HG02885 (cell line): Measurements from ENCODE around the gene BFSP1.

Experiments used
- ATAC-seq: cut with Tn5 transposase; IDR thresholded peaks from one replicate; pipeline ENCODE4 v1.9.1; 2021; ENCODE audit warnings: mild to moderate bottlenecking; ENCODE audit not compliant: unreplicated experiment, poor library complexity

BFSP1 gene

DNA sequence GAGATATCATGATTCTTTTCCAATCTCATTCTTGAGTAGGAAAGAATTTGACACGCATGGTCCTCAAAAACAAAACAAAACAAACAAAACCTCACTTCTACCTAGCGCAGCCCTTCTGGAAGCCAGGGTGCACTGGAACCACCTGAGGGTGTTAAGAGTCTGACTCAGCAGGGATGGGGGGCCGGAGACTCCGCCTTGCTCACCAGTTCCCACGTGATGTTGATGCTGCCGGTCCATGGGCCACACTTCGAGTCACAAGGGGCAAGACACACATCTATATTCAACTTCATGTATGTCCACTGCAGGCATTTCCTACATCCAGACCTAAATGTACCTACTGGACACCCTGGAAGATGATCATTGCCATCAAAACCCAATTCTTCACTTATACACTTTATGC, 30.4 kb downstream of the BFSP1 start:
- ATAC-seq, result no peak

DNA sequence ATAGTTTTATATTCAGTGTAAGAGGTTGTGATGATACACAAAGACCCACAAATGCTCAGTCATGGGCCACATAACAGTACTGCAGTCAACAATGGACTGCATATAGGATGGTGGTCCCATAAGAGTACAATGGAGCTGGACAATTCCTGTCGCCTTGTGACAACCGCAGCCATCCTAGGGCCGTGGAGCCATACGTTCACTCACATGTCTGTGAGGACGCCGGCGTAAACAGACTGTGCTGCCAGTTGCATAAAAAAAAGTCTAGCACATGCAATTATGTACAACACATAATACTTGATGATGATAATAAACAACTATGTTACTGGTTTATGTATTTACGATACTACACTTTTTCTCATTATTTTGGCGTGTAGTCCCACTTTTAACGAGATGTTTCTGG, 30.9 kb downstream of the BFSP1 start:
- ATAC-seq, result no peak

DNA sequence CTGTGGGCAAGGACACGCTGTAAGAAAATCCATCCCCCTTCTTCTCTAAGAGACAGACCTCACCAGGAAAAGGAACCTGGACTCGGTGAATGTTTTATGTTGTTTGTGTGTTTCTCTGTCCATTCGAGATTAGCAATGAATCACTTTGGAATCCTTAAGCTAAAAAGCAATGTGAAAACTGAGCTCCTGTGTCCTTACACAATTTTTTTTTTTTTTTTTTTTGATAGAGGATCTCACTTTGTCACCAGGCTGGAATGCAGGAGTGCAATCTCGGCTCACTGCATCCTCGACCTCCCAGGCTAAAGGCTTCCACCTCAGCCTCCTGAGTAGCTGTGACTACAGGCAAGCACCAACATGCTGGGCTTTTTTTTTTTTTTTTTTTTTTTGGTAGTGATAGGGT, 32.1 kb downstream of the BFSP1 start:
- ATAC-seq, result no peak

DNA sequence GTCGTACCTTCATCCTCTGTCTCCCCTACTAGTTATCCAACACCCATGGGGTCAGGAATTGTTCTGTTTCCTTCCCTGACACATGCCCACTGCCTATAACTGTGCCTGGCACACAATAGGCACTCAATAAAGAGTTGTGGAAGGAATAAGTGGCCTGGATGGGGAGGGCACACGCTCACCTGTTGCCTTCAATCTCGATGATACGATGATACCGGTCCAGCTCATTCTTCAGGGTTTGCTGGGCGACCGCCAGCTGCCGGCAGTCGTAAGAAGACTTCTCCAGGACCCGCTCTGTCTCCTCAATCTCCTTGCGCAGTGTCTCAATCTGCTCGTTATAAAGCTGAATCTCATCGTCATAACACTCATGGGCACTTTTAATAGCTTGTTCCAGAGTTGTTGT, 32.5 kb downstream of the BFSP1 start:
- ATAC-seq, result no peak

DNA sequence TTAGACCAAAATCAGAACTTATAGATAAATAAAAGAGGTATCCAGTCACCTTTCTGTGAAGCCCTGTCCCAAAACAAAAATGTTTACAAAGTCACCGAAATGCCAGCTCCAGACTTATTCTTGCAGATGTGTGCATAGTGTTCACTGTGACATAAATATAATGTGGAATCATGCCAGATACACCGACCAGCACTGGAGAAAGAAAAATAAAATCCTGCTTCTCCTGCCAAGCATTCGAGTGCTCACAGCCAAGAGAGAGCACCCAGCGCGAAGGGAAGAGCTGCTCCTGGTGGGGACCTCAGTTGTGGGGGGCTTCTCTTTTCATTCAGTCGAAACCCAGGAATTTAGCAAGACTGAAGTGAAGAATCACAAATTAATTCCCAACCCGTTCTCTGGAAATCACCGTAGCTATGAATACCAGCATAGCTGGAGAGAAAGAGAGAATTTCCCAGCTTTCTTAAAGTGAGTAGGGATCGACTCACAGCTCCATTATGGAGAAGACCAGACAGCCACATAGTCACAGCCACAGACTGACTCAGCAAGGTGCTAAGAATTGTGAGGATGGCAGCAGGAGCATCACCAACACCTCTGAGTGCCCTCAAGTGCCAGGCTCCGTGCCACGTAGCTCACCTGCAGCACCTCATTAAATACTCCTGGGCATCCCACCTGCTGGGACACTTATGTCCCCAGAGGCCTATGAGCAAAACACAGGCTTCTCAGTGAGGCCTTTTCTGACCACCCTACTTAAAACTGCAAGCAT, 33.2 kb downstream of the BFSP1 start:
- ATAC-seq, result no peak

DNA sequence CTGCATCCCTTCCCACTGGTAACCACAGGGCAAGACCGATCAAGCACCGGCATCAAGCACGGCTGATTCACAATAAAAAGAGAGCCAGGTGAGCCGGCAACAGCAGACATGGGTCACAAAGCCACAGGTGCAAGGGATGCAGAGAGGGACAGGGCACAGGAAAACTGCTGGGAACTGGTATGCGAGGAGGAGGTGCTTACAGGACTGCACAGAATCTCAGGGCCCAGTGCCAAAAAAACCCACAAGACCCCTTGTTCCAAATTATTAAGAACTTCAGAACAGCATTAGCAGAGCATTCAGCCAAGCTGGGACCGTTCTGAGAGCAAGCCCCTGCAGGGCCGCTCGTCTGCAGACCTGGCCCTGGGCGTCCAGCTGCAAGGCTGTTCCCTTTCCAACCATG, 35.4 kb downstream of the BFSP1 start:
- no peak for ATAC-seq

DNA sequence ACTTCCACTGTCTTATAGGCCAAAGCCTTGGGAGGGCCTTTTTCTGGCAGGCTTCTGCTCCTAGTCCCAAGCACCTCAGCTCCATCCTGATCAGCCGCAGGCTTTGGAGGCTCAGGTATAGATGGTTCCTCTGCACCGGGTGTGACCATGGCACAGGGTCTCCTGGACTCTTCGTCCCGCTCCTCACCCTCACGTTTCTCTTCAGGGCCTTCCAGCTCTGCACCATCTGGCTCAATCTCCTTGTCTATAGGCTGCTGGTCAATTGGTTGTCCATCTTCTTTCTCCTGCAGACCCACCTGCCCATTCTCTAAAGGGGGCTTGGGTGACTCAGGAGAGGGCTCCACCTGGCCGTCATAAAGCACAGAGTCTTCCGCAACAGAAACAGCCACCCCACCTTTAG, 37.0 kb downstream of the BFSP1 start:
- no peak for ATAC-seq

DNA sequence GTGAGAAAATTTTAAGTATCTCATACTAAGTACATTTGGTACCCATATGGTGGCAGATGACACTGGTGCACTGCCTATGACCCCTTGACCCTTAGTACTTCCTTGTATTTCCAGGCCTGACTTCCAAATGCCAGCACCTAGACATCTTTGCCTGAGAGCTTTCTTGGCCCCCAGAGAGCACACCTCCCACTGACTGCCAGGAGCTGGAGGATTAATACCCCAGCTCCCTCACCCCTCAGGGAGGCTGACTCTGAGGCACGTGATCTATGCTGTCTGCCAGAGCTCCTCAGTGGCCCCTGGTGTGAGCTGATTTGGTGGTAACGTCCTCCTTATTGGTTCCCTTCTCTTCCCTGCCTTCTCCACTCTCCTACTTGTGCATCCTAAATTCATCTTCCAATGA, 38.0 kb downstream of the BFSP1 start:
- no peak for ATAC-seq

DNA sequence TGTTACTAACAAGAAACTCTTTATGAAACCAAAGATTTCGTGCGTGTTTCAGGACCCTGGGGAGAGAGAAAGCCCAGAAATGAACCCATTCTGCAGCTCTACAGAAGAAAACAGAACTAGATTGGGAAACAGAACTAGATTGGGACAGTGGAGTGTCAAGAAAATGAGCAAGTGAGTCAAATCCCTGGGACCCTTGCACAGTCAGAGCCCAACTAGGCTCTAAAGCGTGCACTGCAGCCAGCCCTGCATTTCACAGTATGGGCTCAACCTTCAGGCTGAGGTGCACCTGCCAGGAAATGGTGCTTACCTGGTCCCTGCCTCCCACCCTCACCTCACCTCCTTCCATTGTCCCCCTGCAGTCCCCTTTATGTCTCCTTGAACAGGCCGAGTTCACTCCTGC, 39.7 kb downstream of the BFSP1 start:
- no peak for ATAC-seq

DNA sequence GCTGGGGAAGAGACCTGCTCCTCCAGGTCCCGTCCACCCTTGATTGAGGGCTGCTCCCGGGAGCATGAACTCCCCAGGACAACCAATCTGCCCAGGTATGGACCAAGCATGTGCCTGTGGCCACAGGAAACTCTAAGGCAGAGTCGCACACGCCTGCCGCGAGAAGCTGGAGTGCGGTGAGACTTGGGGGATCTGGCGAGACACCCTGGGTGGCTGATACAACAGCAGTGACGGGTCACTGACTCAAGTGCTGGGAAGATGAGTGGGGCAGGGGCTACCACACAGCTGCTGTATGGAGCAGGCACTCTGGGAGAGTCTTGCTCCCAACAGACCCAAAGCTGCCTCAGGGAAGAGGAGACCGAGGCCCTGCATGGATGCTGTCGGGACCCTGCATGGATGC, 40.1 kb downstream of the BFSP1 start:
- ATAC-seq, result no peak

DNA sequence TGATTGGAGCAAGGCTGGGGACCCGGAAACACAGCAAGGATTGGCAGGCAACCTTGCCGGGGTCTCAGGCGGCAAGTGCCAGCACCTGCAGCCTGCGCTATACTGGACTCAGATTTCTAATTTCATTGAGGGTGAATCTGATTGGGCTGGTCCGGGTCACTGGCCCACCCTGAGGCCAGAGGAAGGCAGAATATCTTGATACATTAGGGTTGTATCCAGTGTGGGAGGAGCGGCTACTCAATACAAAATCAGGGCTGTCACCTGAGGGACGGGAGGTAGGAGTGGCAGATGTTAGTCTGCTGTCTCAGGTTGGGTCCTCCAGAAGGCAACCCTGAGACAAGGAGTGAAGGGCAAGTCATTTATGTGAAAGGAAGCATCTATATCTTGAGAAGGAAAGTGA, 40.7 kb downstream of the BFSP1 start:
- ATAC-seq, result no peak

DNA sequence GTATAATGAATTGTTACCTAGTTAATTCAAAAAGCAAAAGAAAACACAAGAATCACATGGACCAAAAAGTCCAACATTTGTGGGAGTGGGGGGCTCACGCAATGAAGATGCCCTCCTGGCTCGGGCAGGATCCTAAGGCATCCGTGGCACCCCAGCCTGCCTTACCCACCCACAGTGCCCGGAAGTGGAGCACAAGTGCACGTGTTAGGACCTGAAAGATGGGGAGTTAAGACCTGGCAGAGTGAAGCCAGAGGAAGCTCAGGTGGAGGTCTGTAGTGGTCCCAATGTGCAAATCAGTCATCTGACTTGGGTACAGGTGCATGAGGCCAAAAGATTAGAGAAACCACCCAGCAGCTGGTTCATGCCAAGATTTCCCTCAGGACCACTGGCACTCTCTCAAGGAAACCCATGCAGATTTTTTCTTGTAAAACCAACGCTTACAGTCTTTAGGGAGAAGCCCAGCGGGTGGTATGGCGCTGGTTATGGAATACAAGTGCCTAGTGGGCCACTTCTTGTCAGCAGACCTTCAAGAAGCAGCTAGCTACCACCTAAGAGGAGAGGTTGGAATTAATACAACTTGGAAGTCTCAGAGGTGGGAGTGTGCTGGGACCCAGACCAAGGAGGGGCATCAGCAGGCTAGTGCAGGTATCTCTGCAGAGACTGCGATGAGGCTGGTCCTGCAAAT, 42.1 kb downstream of the BFSP1 start:
- no peak for ATAC-seq

DNA sequence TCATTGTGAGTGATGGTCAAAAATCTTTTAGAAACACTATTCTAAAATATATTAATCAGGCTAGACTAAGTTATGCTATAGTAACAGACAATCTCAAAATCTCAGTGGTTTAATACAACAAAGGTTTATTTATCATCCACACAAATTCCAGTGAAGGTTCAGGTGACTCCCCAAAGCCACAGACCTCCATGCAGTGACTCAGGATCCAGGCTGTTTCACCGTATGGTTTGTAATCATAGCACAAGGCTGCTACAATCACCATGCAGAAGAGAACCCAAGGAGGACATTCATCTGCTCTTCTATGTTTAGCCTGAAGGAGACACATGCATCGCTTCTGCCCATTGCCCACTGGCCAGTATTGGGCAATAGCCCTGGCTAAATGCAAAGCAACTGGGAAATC, 46.2 kb downstream of the BFSP1 start:
- no peak for ATAC-seq

DNA sequence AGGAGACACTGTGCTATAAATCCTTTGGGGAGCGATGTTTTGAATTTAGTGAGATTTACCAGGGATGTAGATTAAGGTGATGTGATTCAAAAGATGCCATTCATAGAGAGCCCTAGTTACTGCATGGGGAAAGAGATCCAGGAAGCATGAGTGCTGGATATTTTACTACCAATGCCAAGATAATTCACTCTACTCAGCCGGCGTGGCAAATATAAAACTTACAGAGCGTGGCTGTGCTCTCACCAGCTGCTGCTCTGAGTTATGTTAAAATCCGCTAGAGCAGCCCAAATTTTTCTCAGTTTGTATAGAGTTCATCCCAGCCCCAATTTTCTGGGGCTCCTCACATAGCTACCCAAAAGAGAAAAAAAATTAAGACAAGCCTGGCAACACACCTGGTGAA, 48.6 kb downstream of the BFSP1 start:
- ATAC-seq, result no peak

DNA sequence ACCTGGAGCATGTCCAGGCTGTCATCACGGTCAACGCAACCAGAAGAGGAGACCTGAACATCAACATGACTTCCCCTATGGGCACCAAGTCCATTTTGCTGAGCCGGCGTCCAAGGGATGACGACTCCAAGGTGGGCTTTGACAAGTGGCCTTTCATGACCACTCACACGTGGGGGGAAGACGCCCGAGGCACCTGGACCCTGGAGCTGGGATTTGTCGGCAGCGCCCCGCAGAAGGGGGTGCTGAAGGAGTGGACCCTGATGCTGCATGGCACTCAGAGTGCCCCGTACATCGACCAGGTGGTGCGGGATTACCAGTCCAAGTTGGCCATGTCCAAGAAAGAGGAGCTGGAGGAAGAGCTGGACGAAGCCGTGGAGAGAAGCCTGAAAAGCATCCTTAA, 49.5 kb downstream of the BFSP1 start:
- ATAC-seq, result no peak

DNA sequence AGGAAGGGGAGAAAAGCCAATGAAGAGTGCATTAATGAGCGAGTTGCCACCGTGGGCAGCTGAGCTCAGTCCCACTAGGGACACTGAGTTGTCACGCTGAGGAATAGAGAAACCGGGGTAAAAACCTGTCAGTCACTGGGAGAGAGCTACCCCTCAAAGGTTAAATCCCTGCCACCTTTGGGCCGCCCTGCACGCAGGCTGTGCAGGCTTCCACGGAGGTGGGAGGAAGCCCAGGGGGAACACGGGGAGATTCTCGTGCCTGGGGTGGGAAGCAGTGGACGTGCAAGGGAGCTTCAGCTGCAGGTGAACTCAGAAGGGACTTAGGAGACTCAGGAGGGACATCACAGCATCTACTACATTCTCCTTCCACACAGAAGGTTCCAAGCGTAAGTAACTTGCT, 50.5 kb downstream of the BFSP1 start:
- ATAC-seq, result no peak

DNA sequence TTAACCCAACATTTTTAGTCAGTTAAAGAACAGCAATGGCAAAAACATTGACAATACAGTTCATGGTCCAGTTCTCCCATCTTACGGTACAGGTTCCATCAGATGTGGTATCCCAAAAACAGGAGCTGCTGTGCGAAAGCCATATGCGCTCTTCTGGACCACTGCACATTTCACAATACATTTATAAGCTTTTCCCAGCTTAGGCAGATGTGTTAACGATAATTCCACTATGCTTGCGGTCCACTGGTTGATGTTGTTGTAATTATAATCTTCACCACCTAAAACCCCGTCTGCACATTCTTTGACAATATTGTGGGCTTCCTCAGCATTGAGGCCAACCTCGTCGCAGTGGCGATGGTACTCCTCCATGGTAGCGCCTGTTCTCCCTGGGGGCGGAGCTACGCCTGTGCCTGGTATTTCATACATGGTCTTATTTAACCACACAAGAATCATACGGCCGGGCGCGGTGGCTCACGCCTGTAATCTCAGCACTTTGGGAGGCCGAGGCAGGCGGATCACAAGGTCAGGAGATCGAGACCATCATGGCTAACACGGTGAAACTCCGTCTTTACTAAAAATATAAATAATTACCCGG, 52.0 kb downstream of the BFSP1 start:
- ATAC-seq, result no peak

DNA sequence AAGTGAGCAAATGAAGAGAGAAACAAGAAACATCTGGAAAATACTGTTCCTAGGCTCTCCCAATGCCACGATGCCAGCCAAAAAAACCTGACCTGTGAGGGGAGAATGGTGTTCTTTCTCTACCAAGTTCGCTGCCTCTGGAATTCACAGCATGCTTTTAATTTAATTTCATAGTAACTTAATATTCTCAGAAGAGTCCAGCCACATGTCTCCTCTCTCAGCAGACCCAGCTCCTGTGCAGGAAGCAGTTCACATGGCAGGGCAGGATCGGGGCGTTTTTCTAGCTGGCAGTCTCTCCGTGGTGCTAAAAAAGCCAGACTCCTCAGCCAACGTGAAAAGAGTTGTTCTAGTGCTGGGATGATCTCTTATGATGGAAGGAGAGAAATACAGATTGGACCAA, 57.5 kb downstream of the BFSP1 start:
- ATAC-seq, result no peak

DNA sequence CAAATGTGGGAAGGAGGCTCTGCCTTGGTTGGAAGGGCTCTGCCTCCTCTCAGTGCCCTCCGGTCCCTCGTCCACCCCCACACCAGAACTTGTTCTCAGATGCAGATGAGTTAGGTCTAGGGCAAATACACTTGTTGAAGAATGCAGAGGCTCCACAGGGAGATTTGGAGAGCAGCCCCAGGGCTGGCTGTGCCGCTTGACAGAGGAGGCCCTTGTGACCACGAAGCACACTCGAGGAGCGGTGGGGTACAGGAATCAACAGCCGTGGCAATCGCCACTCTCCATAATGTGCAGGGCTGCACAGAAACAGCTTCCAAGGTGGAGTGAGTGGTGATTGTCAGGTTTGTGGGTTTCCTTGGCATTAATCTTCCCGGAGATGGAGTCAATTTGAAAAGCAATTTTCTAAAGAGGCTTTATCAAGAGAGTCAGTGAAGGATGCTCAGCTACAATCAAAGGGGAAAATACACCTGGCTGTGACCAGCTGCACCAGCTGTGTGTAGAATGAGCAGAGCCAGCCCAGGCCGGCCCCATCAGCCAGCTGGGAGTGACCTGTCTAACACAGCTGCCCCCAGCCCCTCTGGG, 59.5 kb downstream of the BFSP1 start:
- no peak for ATAC-seq

DNA sequence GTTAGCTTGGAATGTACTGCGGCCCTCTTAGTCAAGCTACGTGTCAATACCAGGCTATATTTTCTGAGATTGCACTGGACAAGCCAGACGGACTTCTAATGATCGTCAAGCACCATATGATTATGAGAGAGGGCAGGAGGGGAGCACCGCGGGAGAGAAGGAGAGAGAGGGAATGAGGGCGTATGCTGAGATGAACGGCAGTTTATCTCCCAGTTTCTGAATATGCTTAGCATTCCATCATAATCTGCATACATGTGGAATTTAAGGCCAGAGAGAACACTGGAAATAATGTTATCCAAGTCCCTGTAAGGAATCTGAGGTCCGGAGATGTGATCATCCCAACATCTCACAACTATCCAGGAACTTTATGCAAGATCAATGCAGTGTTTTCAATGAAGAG, 60.2 kb downstream of the BFSP1 start:
- no peak for ATAC-seq

DNA sequence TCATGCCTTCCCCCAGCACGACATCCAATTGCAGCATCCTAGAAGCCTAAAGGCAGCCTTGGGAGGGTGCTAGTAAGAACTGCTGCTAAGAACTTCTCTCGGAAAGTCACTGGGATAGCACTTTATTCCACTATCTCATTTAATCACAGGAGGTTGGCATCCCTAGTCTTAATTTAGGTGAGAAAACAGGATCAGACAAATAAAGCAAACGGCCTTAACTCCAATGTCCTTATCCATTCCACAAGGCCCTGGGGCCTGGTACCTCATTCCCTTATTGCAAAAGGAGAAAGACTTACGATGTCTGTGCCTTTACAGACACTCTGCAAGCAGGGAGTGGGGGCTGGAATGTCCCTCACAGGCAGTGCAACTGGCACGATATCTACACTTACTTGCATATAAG, 60.7 kb downstream of the BFSP1 start:
- ATAC-seq, result no peak
